A673 (cell line): ENCODE results near the gene ISY1. TPM values are rescaled to one million over a fixed set of nuclear protein-coding genes. Genes with fewer than 3 reads are reported as not detected.

ENCODE experiments used
- BruUV-seq: library from RNA; stranded (reverse); fragments of 400-500 nt; replicated peaks from 2 replicates; lab custom pipeline; 2021; lab: Mats Ljungman, UMichigan
- CTCF ChIA-PET: fragments of 300-600 bp; sonication (Branson Sonifier 250); formaldehyde crosslinking; loops from one replicate; lab custom pipeline; 2022; ENCODE audit warnings: antibody characterized with exemption; lab: Charles Lee
- POLR2A ChIA-PET: fragments of 300-600 bp; sonication (Branson Sonifier 250); formaldehyde crosslinking; loops from one replicate; lab custom pipeline; 2022; ENCODE audit warnings: antibody characterized with exemption; ENCODE audit not compliant: low non-redundant PET; lab: Charles Lee
- DNase-seq: peaks from one replicate; pipeline ENCODE4 v3.0.0-alpha.2; 2015; ENCODE audit warnings: low spot score
- H3K27ac ChIP-seq: fragments of 200-600 bp; sonication (generic); 2 replicates; pipeline ENCODE4 v1.5.1; 2016; ENCODE audit warnings: mixed run types, low read depth, mild to moderate bottlenecking, mixed read lengths, antibody characterized with exemption, low read length; ENCODE audit not compliant: poor library complexity, severe bottlenecking
- H3K27me3 ChIP-seq: fragments of 200-600 bp; sonication (generic); replicated peaks from 2 replicates; pipeline ENCODE4 v1.6.1; 2017; ENCODE audit warnings: mixed run types, low read depth, mild to moderate bottlenecking, mixed read lengths, antibody characterized with exemption, low read length; ENCODE audit not compliant: insufficient read depth, poor library complexity
- H3K36me3 ChIP-seq: fragments of 200-600 bp; sonication (generic); 2 replicates; pipeline ENCODE4 v1.6.1; 2016; ENCODE audit warnings: mixed run types, mild to moderate bottlenecking, mixed read lengths, antibody characterized with exemption, low read length; ENCODE audit not compliant: insufficient read depth, poor library complexity, severe bottlenecking
- H3K4me1 ChIP-seq: fragments of 200-600 bp; sonication (generic); 2 replicates; pipeline ENCODE4 v1.6.1; 2017; ENCODE audit warnings: mixed run types, mild to moderate bottlenecking, mixed read lengths, antibody characterized with exemption, low read length; ENCODE audit not compliant: insufficient read depth, poor library complexity, severe bottlenecking
- H3K4me3 ChIP-seq: fragments of 200-600 bp; sonication (generic); 2 replicates; pipeline ENCODE4 v1.5.1; 2016; ENCODE audit warnings: low read depth, mixed run types, mild to moderate bottlenecking, mixed read lengths, low read length; ENCODE audit not compliant: poor library complexity, severe bottlenecking
- H3K9me3 ChIP-seq: fragments of 200-600 bp; sonication (generic); 2 replicates; pipeline ENCODE4 v1.6.1; 2016; ENCODE audit warnings: mixed run types, low read depth, mild to moderate bottlenecking, mixed read lengths, antibody characterized with exemption, low read length; ENCODE audit not compliant: poor library complexity, severe bottlenecking
- CTCF ChIP-seq: fragments of 300-800, 200-600 bp; sonication (generic); conservative IDR thresholded peaks from 2 replicates; pipeline ENCODE4 v1.5.1; 2017; ENCODE audit warnings: low read depth, mild to moderate bottlenecking, antibody characterized with exemption, low read length, moderate library complexity, mixed read lengths
- EZH2 ChIP-seq: fragments of 200-600 bp; sonication (generic); IDR thresholded peaks from 2 replicates; pipeline ENCODE4 v1.6.1; 2017; ENCODE audit warnings: borderline replicate concordance, low read depth, mild to moderate bottlenecking, mixed read lengths, antibody characterized with exemption, low read length; ENCODE audit not compliant: poor library complexity, severe bottlenecking
- intact Hi-C: fragments of 100-400 bp; cut with micrococcal nuclease; formaldehyde crosslinking; loops from one replicate; pipeline ENCODE4 v1.10.0; 2022; ENCODE audit not compliant: unreplicated experiment
- total RNA-seq: library from RNA; stranded (reverse); gene quantifications from 2 replicates; pipeline ENCODE4 v1.2.3, GENCODE V29; 2021

The ISY1 gene
- total RNA-seq, 1 experiment from 2014 or later: 46.2 TPM

DNA sequence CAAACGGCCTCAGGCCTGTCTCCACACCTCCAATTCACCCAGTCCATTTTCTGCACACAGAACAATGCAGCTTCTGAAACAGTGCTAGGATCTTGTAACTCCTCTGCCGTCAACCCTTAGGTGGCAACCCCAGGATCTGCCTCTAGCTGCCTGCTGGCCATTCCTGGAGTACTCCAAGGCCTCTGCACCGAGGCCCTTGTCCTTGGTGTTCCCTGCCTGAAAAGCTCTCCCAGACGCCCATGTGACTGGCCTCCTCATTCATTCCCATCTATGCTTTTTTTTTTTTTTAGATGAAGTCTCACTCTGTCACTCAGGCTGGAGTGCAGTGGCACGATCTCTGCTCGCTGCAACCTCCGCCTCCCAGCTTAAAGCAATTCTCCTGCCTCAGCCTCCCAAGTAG is 57.6 kb downstream of the ISY1 start:
- TF ChIP-seq CTCF (no peak), EZH2 (no peak)
- Histone ChIP-seq H3K36me3 (no peaks in the 10 kb centered on the region), H3K9me3 (no peaks in the 10 kb centered on the region), H3K4me3 (no peak overlapping the region), H3K27me3 (no peaks in the 10 kb centered on the region), H3K27ac (no peak overlapping the region), H3K4me1 (no peaks in the 10 kb centered on the region)
- intact Hi-C loops: no loop called here
- no peak for DNase-seq
- no TSS peak for BruUV-seq
- CTCF ChIA-PET: no interaction called here
- POLR2A ChIA-PET: no interaction called here

GRCh38 chr3:129101370-129102138 is 59.3 kb downstream of the ISY1 start:
- Histone ChIP-seq H3K4me3 (no peak overlapping the region), H3K4me1 (no peaks in the 10 kb centered on the region), H3K9me3 (no peaks in the 10 kb centered on the region), H3K36me3 (no peaks in the 10 kb centered on the region), H3K27me3 (no peaks in the 10 kb centered on the region), H3K27ac (no peak overlapping the region)
- CTCF ChIA-PET: no interaction called here
- no TSS peak for BruUV-seq
- no peak for DNase-seq
- TF ChIP-seq CTCF (no peak), EZH2 (no peak)
- intact Hi-C loops: no loop called here
- POLR2A ChIA-PET: interaction anchor here (0.6 kb wide), 1 partner anchor 21 kb away, joined by 4 read pairs; no protein-coding TSS in a partner anchor

- no peaks in the 10 kb centered on the region for H3K9me3 ChIP-seq
Measured at GRCh38 chr3:129100274-129100673, 60.6 kb downstream of the ISY1 start.

More at GRCh38 chr3:129100274-129100673, 60.6 kb downstream of the ISY1 start:
- BruUV-seq: no TSS peak
- POLR2A ChIA-PET: no interaction called here
- H3K36me3 ChIP-seq: no peaks in the 10 kb centered on the region
- no peak overlapping the region for H3K4me3 ChIP-seq
- CTCF ChIA-PET: no interaction called here
- TF ChIP-seq CTCF: no peak
- TF ChIP-seq EZH2: no peak
- no peaks in the 10 kb centered on the region for H3K4me1 ChIP-seq
- no peak overlapping the region for H3K27ac ChIP-seq
- H3K27me3 ChIP-seq: no peaks in the 10 kb centered on the region
- DNase-seq: no peak
- intact Hi-C loops: no loop called here
